CD4-positive, alpha-beta T cell (primary cell): ENCODE data around the gene KCNMA1. TPM values are rescaled to one million over a fixed set of nuclear protein-coding genes. Genes with fewer than 3 reads are reported as not detected.

Experiments used
- ATAC-seq: fragments of 200-7000 bp; cut with Tn5 transposase; one replicate; pipeline ENCODE4 v1.10.0; 2022; ENCODE audit warnings: mild to moderate bottlenecking; ENCODE audit not compliant: poor library complexity
- CTCF ChIA-PET: fragments of 350-600 bp; sonication (Branson Sonifier 250); formaldehyde crosslinking; loops from one replicate; lab custom pipeline; 2021; ENCODE audit warnings: antibody characterized with exemption, inconsistent platforms; lab: Charles Lee
- POLR2A ChIA-PET: fragments of 350-600 bp; sonication (Branson Sonifier 250); formaldehyde crosslinking; loops from one replicate; lab custom pipeline; 2021; ENCODE audit warnings: antibody characterized with exemption, inconsistent platforms; lab: Charles Lee
- DNase-seq, 14 experiments: peaks; one replicate each; pipeline ENCODE4 v3.0.0-alpha.2; 2013 to 2020; ENCODE audit warnings: mixed read lengths in 2 of 14
- H3K27ac ChIP-seq, 2 donors: one replicate each; pipeline versions ENCODE4 v1.5.1 to v1.7.0; 2013; ENCODE audit warnings: low read length in 2 of 2, low read depth in 1 of 2, mild to moderate bottlenecking in 1 of 2
- H3K27me3 ChIP-seq, 2 experiments: 1 replicate in 1 of 2; 2 replicates in 1 of 2; pipeline versions ENCODE4 v1.6.1 to v1.7.0; 2013; ENCODE audit warnings: low read length in 2 of 2, control low read depth in 1 of 2, mild to moderate bottlenecking in 1 of 2, moderate library complexity in 1 of 2; ENCODE audit not compliant: insufficient read depth in 2 of 2, control insufficient read depth in 1 of 2
- H3K36me3 ChIP-seq: one replicate; pipeline ENCODE4 v1.6.1; 2013; ENCODE audit warnings: low read length, control low read depth; ENCODE audit not compliant: insufficient read depth
- H3K4me1 ChIP-seq: one replicate; pipeline ENCODE4 v1.6.1; 2013; ENCODE audit warnings: low read length, control low read depth; ENCODE audit not compliant: insufficient read depth
- H3K4me3 ChIP-seq: one replicate; pipeline ENCODE4 v1.5.1; 2013; ENCODE audit warnings: mild to moderate bottlenecking, low read length, moderate library complexity
- H3K9me3 ChIP-seq, 2 experiments: 1 replicate in 1 of 2; 2 replicates in 1 of 2; pipeline versions ENCODE4 v1.6.1 to v1.7.0; 2013; ENCODE audit warnings: low read length in 2 of 2, mild to moderate bottlenecking in 2 of 2, control low read depth in 1 of 2, moderate library complexity in 1 of 2; ENCODE audit not compliant: control insufficient read depth in 1 of 2, insufficient read depth in 1 of 2
- H3K27ac Mint-ChIP-seq: one replicate; pipeline ENCODE4 v1.8.0; 2020; ENCODE audit warnings: mixed read lengths
- H3K27me3 Mint-ChIP-seq: one replicate; pipeline ENCODE4 v1.8.0; 2021; ENCODE audit warnings: mixed read lengths
- H3K36me3 Mint-ChIP-seq: one replicate; pipeline ENCODE4 v1.8.0; 2021; ENCODE audit warnings: low read depth, mixed read lengths
- H3K4me1 Mint-ChIP-seq: one replicate; pipeline ENCODE4 v1.8.0; 2021; ENCODE audit warnings: low read depth, mixed read lengths
- H3K4me3 Mint-ChIP-seq: one replicate; pipeline ENCODE4 v1.8.0; 2020; ENCODE audit warnings: mild to moderate bottlenecking, mixed read lengths
- H3K9me3 Mint-ChIP-seq: one replicate; pipeline ENCODE4 v1.8.0; 2020; ENCODE audit warnings: mixed read lengths
- intact Hi-C, 2 experiments: fragments of 100-400 bp; cut with DNase I in 1 of 2; cut with micrococcal nuclease in 1 of 2; formaldehyde crosslinking; loops; one replicate each; pipeline versions ENCODE4 v1.15.1 to v1.9.0; 2023 to 2025; cut with DNase I, micrococcal nuclease
- total RNA-seq, 174 experiments: library from RNA in 2 of 174; stranded (reverse) in 2 of 174; gene quantifications; one replicate each; pipeline ENCODE4 v1.2.3 and lab custom pipeline; 2021 to 2026
- TF ChIP-seq, protein P1 (sequence below): fragments of 200-600 bp; IDR thresholded peaks from one replicate; pipeline ENCODE4 v1.8.0; 2022; ENCODE audit warnings: antibody characterized with exemption, mild to moderate bottlenecking

Gene KCNMA1
- total RNA-seq, 2 experiments from 2014 or later = not detected

DNA sequence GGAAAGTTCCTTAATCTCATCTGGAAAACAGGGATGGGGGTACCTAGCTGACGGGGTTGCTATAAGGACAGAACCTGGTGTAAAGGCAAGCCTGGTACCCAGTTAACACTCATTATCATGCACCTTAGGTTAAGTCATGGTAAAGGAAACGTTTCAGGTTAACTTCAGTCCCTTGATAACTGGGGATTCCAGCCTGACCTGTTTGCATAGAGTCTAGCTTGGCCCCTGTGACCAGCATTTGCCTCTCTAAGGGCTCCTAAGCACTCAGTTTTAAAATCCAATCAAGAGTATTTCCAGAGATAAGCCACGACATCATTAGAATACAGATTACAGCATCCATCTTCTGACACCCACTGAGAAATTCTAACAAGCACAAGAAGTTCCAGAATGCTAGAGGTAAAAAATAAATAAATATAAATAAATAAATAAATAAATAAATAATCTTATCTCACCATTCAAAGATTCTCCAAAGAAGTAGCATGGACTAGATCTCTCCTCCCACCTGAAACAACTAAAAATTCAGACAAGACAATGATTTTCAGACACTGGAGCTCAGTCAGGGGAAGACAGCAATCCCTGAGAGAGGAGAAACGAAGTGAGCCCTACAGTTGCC, 184.6 kb downstream of the KCNMA1 start:
- Histone ChIP-seq H3K9me3 (no peaks in the 10 kb centered on the region), H3K27me3 (no peaks in the 10 kb centered on the region), H3K36me3 (no peaks in the 10 kb centered on the region), H3K4me1 (no peaks in the 10 kb centered on the region), H3K27ac (no peak overlapping the region), H3K4me3 (no peak overlapping the region)
- TF ChIP-seq, protein P1, sequence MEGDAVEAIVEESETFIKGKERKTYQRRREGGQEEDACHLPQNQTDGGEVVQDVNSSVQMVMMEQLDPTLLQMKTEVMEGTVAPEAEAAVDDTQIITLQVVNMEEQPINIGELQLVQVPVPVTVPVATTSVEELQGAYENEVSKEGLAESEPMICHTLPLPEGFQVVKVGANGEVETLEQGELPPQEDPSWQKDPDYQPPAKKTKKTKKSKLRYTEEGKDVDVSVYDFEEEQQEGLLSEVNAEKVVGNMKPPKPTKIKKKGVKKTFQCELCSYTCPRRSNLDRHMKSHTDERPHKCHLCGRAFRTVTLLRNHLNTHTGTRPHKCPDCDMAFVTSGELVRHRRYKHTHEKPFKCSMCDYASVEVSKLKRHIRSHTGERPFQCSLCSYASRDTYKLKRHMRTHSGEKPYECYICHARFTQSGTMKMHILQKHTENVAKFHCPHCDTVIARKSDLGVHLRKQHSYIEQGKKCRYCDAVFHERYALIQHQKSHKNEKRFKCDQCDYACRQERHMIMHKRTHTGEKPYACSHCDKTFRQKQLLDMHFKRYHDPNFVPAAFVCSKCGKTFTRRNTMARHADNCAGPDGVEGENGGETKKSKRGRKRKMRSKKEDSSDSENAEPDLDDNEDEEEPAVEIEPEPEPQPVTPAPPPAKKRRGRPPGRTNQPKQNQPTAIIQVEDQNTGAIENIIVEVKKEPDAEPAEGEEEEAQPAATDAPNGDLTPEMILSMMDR = no peak
- Mint-ChIP-seq H3K9me3 (no peaks in the 10 kb centered on the region), H3K4me3 (no peak overlapping the region), H3K4me1 (no peaks in the 10 kb centered on the region), H3K27ac (no peak overlapping the region), H3K27me3 (no peaks in the 10 kb centered on the region), H3K36me3 (no peaks in the 10 kb centered on the region)
- ChIA-PET CTCF (no interaction called here), POLR2A (no interaction called here)
- ATAC-seq (no peak), DNase-seq (no peak)
- intact Hi-C loops = no loop called here

DNA sequence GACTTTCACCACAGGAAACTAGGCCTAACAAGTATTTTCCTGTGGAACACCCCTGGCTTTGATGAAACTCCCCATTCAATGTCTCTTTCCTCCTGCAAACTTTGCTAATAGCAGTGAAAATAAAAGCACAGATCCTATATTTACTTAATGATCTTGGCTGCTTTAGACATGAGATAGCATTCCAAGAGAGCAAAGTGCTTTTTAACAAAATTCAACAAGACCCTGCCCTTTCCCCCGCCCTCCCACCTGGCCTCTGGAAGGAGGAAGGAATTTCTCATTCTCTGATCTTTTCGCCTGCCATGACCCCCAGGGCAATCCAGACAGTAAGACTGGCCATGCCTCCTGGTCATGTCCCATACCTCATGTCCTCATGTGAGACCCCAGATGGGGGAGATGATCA, 185.7 kb downstream of the KCNMA1 start:
- POLR2A ChIA-PET = no interaction called here
- Histone ChIP-seq H3K9me3 (no peaks in the 10 kb centered on the region), H3K4me3 (no peak overlapping the region), H3K4me1 (no peaks in the 10 kb centered on the region), H3K36me3 (no peaks in the 10 kb centered on the region), H3K27me3 (no peaks in the 10 kb centered on the region), H3K27ac (no peak overlapping the region)
- Mint-ChIP-seq H3K27ac (no peak overlapping the region), H3K9me3 (no peaks in the 10 kb centered on the region), H3K4me1 (no peaks in the 10 kb centered on the region), H3K4me3 (no peak overlapping the region), H3K27me3 (no peaks in the 10 kb centered on the region), H3K36me3 (no peaks in the 10 kb centered on the region)
- ATAC-seq (no peak), DNase-seq (no peak)
- CTCF ChIA-PET = no interaction called here
- intact Hi-C loops = no loop called here
- TF ChIP-seq, protein P1 = no peak

DNA sequence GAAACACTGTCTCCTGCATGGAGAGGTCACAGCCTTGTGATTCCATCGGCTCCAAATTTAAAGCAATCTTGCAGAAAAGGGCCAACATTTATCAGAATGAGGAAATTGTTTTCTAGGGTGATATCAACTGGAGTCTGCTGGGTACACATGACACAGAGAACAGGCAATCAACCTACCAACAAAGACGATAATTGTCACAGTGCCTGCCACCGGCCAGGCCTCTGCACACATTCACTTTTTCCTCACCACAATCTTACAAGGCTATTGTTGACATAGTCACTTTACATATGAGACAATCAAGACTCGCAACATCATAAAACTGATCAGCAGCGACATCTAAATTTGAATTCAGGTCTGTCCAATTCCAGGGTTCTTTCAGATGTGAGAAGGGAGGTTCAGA, 189.4 kb downstream of the KCNMA1 start:
- DNase-seq = no peak
- H3K27ac Mint-ChIP-seq = no peak overlapping the region
- intact Hi-C loops = no loop called here
- Histone ChIP-seq H3K4me3 (no peak overlapping the region), H3K27ac (no peak overlapping the region), H3K4me1 (no peaks in the 10 kb centered on the region), H3K9me3 (no peaks in the 10 kb centered on the region), H3K36me3 (no peaks in the 10 kb centered on the region), H3K27me3 (no peaks in the 10 kb centered on the region)
- H3K36me3 Mint-ChIP-seq = no peaks in the 10 kb centered on the region
- ChIA-PET POLR2A (interaction anchor here (1.0 kb wide), 1 partner anchor 10 kb away, joined by 3 read pairs; no protein-coding TSS in a partner anchor), CTCF (no interaction called here)
- no peaks in the 10 kb centered on the region for H3K9me3 Mint-ChIP-seq
- no peaks in the 10 kb centered on the region for H3K4me1 Mint-ChIP-seq
- no peak overlapping the region for H3K4me3 Mint-ChIP-seq
- TF ChIP-seq, protein P1 = no peak
- no peaks in the 10 kb centered on the region for H3K27me3 Mint-ChIP-seq
- ATAC-seq = no peak
